K562 (cell line): ENCODE measurements around the gene RNF138. TPM values are rescaled to one million over a fixed set of nuclear protein-coding genes. Genes with fewer than 3 reads are reported as not detected.

Experiments used
- ATAC-seq: fragments of 200-7000 bp; cut with Tn5 transposase; 3 replicates; pipeline ENCODE4 v1.9.1; 2020; ENCODE audit warnings: moderate library complexity
- BruUV-seq: library from RNA; stranded (reverse); fragments of 400-500 nt; replicated peaks from 2 replicates; lab custom pipeline; 2021; lab: Mats Ljungman, UMichigan
- CTCF ChIA-PET: fragments of 300-600 bp; formaldehyde crosslinking; extraction: SDS; loops from one replicate; lab custom pipeline; 2021; ENCODE audit warnings: low intra/inter-chr PET ratio; lab: Yijun Ruan, JAX
- POLR2A ChIA-PET: fragments of 300-600, 350-650 bp; sonication (Branson Sonifier 250); formaldehyde crosslinking; extraction: SDS; loops from one replicate; lab custom pipeline; 2021; ENCODE audit warnings: antibody characterized with exemption, inconsistent platforms; lab: Yijun Ruan, JAX
- DNase-seq, 4 experiments: peaks; one replicate each; pipeline versions ENCODE4 v3.0.0 to v3.0.0-alpha.2; 2011 to 2018; ENCODE audit warnings: low spot score in 3 of 4, mixed read lengths in 3 of 4; ENCODE audit errors: extremely low read depth in 1 of 4
- FAIRE-seq: peaks from 2 replicates; lab custom pipeline; 2011; peaks lifted over from hg19 to GRCh38; lab: Jason Lieb, UNC
- H2AFZ ChIP-seq: 2 replicates; pipeline ENCODE4 v1.6.0; 2011; ENCODE audit warnings: low read depth, low read length, control low read depth, inconsistent platforms
- H3K27ac ChIP-seq: fragments of 200-600 bp; 3 replicates; pipeline ENCODE4 v1.8.0; 2011; ENCODE audit warnings: low read depth, mild to moderate bottlenecking, control low read depth, inconsistent platforms, low read length, moderate library complexity, mixed read lengths; ENCODE audit errors: extremely low read depth
- H3K27me3 ChIP-seq, 2 experiments: fragments of 300-600 bp in 1 of 2; 2 replicates in 1 of 2; 3 replicates in 1 of 2; pipeline versions ENCODE4 v1.6.0 to v1.8.0; 2011; ENCODE audit warnings: inconsistent platforms in 2 of 2, low read length in 2 of 2, mild to moderate bottlenecking in 1 of 2, mixed read lengths in 1 of 2, moderate library complexity in 1 of 2; ENCODE audit not compliant: control insufficient read depth in 2 of 2, insufficient read depth in 2 of 2
- H3K36me3 ChIP-seq: fragments of 300-600 bp; 3 replicates; pipeline ENCODE4 v1.8.0; 2011; ENCODE audit warnings: mild to moderate bottlenecking, low read length, inconsistent platforms; ENCODE audit not compliant: control insufficient read depth, insufficient read depth
- H3K4me1 ChIP-seq, 2 experiments: fragments of 200-600 bp in 1 of 2; replicated peaks in 1 of 2; 2 replicates in 1 of 2; 3 replicates in 1 of 2; pipeline versions ENCODE4 v1.5.1 to v1.8.0; 2011; ENCODE audit warnings: inconsistent platforms in 2 of 2, low read length in 2 of 2, mild to moderate bottlenecking in 1 of 2, mixed read lengths in 1 of 2, moderate library complexity in 1 of 2; ENCODE audit not compliant: control insufficient read depth in 2 of 2, insufficient read depth in 2 of 2
- H3K4me2 ChIP-seq: 2 replicates; pipeline ENCODE4 v1.6.1; 2011; ENCODE audit warnings: low read length, control low read depth, inconsistent platforms, mixed read lengths; ENCODE audit not compliant: insufficient read depth
- H3K4me3 ChIP-seq: fragments of 200-600 bp; sonication (generic), shearing (Covaris generic); 2 replicates; pipeline ENCODE4 v1.5.1; 2016; ENCODE audit warnings: control low read depth, inconsistent platforms
- H3K79me2 ChIP-seq: fragments of 200-600 bp; 3 replicates; pipeline ENCODE4 v1.8.0; 2011; ENCODE audit warnings: low read length, inconsistent platforms; ENCODE audit not compliant: control insufficient read depth, insufficient read depth
- H3K9ac ChIP-seq, 2 experiments: 2 replicates each; pipeline versions ENCODE4 v1.6.0 to v1.6.1; 2011; ENCODE audit warnings: low read depth in 2 of 2, low read length in 2 of 2, control low read depth in 1 of 2, inconsistent platforms in 1 of 2, mild to moderate bottlenecking in 1 of 2, mixed read lengths in 1 of 2; ENCODE audit not compliant: insufficient read depth in 1 of 2
- H3K9me1 ChIP-seq: one replicate; pipeline ENCODE4 v1.6.0; 2011; ENCODE audit warnings: inconsistent platforms, mild to moderate bottlenecking, low read length, moderate library complexity; ENCODE audit not compliant: control insufficient read depth, insufficient read depth
- H3K9me3 ChIP-seq: replicated peaks from 2 replicates; pipeline ENCODE4 v1.5.1; 2011; ENCODE audit warnings: low read depth, low read length, inconsistent platforms; ENCODE audit not compliant: control insufficient read depth, insufficient read depth
- H4K20me1 ChIP-seq: replicated peaks from 2 replicates; pipeline ENCODE4 v1.6.1; 2011; ENCODE audit warnings: low read length, inconsistent platforms, mixed read lengths; ENCODE audit not compliant: control insufficient read depth, insufficient read depth
- ETS2 ChIP-seq: IDR thresholded peaks from 2 replicates; pipeline ENCODE4 v1.6.1; 2016; ENCODE audit warnings: borderline replicate concordance, missing genetic modification characterization, mild to moderate bottlenecking, moderate library complexity, missing compliant biosample characterization; ENCODE audit not compliant: poor library complexity, severe bottlenecking
- GTF2B ChIP-seq: IDR thresholded peaks from 2 replicates; pipeline ENCODE4 v1.6.1; 2011; ENCODE audit not compliant: insufficient read length; ENCODE audit errors: extremely low read depth
- HLTF ChIP-seq: fragments of 450-650 bp; IDR thresholded peaks from 2 replicates; pipeline ENCODE4 v1.6.1; 2016
- KAT7 ChIP-seq: sonication (generic); formaldehyde crosslinking; IDR thresholded peaks from 2 replicates; pipeline ENCODE4 v1.8.0; 2022; ENCODE audit warnings: missing genetic modification reagents, mild to moderate bottlenecking, borderline replicate concordance
- NCOA6 ChIP-seq: fragments of 450-650 bp; IDR thresholded peaks from 2 replicates; pipeline ENCODE4 v1.6.1; 2017; ENCODE audit warnings: mild to moderate bottlenecking
- NELFE ChIP-seq: IDR thresholded peaks from 2 replicates; pipeline ENCODE4 v1.6.1; 2011; ENCODE audit warnings: mild to moderate bottlenecking; ENCODE audit not compliant: insufficient read depth, insufficient read length
- THRAP3 ChIP-seq: fragments of 450-650 bp; IDR thresholded peaks from 2 replicates; pipeline ENCODE4 v1.6.1; 2016; ENCODE audit warnings: mild to moderate bottlenecking, inconsistent platforms, borderline replicate concordance
- U2AF1 ChIP-seq: fragments of 200-400 bp; formaldehyde crosslinking; optimal IDR thresholded peaks from 2 replicates; pipeline ENCODE3; 2017; ENCODE audit warnings: mild to moderate bottlenecking, low read depth, low read length, moderate library complexity
- XRCC3 ChIP-seq: fragments of 450-650 bp; IDR thresholded peaks from 2 replicates; pipeline ENCODE4 v1.6.1; 2017; ENCODE audit warnings: mild to moderate bottlenecking, moderate library complexity
- ZEB2 ChIP-seq: fragments of 450-650 bp; IDR thresholded peaks from 2 replicates; pipeline ENCODE4 v1.6.1; 2016
- ZSCAN29 ChIP-seq: fragments of 450-650 bp; IDR thresholded peaks from 2 replicates; pipeline ENCODE4 v1.6.1; 2017
- WGBS: fragments of 100-300 bp; shearing (Covaris generic); methylation state at CpG from one replicate; pipeline ENCODE4 v1.1.6; 2016; ENCODE audit warnings: low coverage, mixed read lengths; ENCODE audit not compliant: insufficient coverage; ENCODE audit errors: missing lambda C conversion rate; 5-methylcytosine and 5-hydroxymethylcytosine counted together
- in situ Hi-C: fragments of 300-500 bp; cut with MboI; formaldehyde crosslinking; loops from 4 replicates; pipeline ENCODE4 v1.15.0; 2018; ENCODE audit warnings: inconsistent platforms, mixed read lengths
- intact Hi-C: fragments of 100-400 bp; cut with micrococcal nuclease; formaldehyde crosslinking; loops from 2 replicates; pipeline ENCODE4 v1.14.2; 2022
- polyA plus RNA-seq, 8 experiments: library from polyadenylated mRNA; depleted of rRNA in 4 of 8; stranded (reverse) in 5 of 8; unstranded in 3 of 8; fragments of >200 nt; fragmentation: Nextera tagmentation in 2 of 8; fragmentation: Illumina TruSeq in 1 of 8; extraction: Ambion mirVana in 2 of 8; extraction: Trizol in 1 of 8; gene quantifications; 2 replicates each; pipeline versions ENCODE4 v1.2.1 to v1.2.3, GENCODE V29; 2011 to 2014; ENCODE audit warnings: inconsistent platforms in 1 of 8, missing spikeins in 1 of 8
- total RNA-seq, 7 experiments: library from RNA; depleted of rRNA in 6 of 7; stranded (reverse); fragments of >200 nt in 6 of 7; fragmentation: Illumina TruSeq in 2 of 7; extraction: Trizol in 2 of 7; gene quantifications; 2 replicates each; pipeline versions ENCODE4 v1.2.1 to v1.2.3, GENCODE V29; 2011 to 2021; ENCODE audit warnings: low replicate concordance in 1 of 7
- TF ChIP-seq, protein P1 (sequence below): fragments of 150-350 bp; IDR thresholded peaks from 2 replicates; pipeline ENCODE4 v1.6.1; 2014; ENCODE audit warnings: low read depth, mild to moderate bottlenecking, low read length, borderline replicate concordance

RNF138 gene
- total and polyA plus RNA-seq, 9 of the 15 experiments (the other 6 are each of a cell fraction or from before 2014, with no cell fraction given), result 47.6 to 100 (median 62.5) TPM

DNA sequence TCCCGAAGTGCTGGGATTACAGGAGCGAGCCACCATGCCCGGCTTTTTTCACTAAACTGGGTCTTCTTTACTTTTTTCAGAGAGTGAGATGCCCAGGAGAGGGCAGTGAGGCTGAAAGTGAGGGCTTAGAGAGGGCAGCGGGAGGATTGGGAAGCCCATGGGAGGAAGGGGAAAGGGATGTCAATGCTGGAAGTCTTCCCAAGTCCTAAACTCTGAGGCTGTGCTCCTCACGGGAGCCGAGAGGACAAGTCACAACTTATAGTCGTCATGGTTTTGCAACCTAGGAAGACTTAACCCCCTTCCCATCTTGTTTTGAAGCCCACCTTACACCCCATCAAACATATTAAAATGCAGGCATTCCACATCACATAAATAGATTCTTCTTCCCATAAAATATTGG is 83.0 kb downstream of the RNF138 start:
- DNase-seq (no peak), FAIRE-seq (no peak), ATAC-seq (no peak)
- ChIA-PET POLR2A (no interaction called here), CTCF (no interaction called here)
- in situ Hi-C loops, result no loop called here
- no peaks in the 10 kb centered on the region for H3K4me1 ChIP-seq
- no peaks in the 10 kb centered on the region for H4K20me1 ChIP-seq
- no peak for TF ChIP-seq ETS2
- TF ChIP-seq ZEB2, result no peak
- TF ChIP-seq U2AF1, result no peak
- TF ChIP-seq KAT7, result no peak
- TF ChIP-seq HLTF, result no peak
- H3K4me3 ChIP-seq, result no peak overlapping the region
- no peak overlapping the region for H3K9ac ChIP-seq
- H3K9me3 ChIP-seq, result no peaks in the 10 kb centered on the region
- BruUV-seq, result no TSS peak
- intact Hi-C loops, result no loop called here
- no peak overlapping the region for H3K4me2 ChIP-seq
- H3K9me1 ChIP-seq, result no peaks in the 10 kb centered on the region
- no peak overlapping the region for H2AFZ ChIP-seq
- H3K79me2 ChIP-seq, result no peaks in the 10 kb centered on the region
- H3K36me3 ChIP-seq, result no peaks in the 10 kb centered on the region
- no peaks in the 10 kb centered on the region for H3K27me3 ChIP-seq
- 0% methylated on average over 7 of the region's 7 CpGs for WGBS
- H3K27ac ChIP-seq, result no peak overlapping the region

DNA sequence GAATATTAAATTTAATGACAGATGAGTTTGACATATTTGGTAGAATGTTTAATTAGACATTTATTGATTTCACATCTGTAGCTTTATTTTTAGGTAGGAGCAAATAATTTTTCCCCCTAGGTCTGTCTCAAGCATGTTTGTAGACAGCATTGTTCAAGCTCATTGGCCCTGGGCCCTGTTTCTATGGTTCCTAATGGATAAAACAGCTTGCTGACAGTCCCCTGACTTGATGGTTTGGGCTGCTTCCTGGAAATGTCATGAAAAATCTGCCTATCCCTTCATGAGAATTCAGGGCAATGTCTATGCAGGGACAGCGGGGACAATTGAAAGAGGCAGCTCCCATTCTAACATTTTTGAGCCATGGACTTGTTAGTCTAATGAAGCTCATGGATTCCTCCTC is 83.6 kb downstream of the RNF138 start:
- ChIA-PET POLR2A (interaction anchor here (1.0 kb wide), 1 partner anchor 10 kb away, joined by 3 read pairs; no protein-coding TSS in a partner anchor), CTCF (no interaction called here)
- FAIRE-seq, result no peak
- TF ChIP-seq THRAP3 (no peak), NCOA6 (no peak), NELFE (no peak), XRCC3 (no peak), ZSCAN29 (no peak), GTF2B (no peak)
- TF ChIP-seq, protein P1, sequence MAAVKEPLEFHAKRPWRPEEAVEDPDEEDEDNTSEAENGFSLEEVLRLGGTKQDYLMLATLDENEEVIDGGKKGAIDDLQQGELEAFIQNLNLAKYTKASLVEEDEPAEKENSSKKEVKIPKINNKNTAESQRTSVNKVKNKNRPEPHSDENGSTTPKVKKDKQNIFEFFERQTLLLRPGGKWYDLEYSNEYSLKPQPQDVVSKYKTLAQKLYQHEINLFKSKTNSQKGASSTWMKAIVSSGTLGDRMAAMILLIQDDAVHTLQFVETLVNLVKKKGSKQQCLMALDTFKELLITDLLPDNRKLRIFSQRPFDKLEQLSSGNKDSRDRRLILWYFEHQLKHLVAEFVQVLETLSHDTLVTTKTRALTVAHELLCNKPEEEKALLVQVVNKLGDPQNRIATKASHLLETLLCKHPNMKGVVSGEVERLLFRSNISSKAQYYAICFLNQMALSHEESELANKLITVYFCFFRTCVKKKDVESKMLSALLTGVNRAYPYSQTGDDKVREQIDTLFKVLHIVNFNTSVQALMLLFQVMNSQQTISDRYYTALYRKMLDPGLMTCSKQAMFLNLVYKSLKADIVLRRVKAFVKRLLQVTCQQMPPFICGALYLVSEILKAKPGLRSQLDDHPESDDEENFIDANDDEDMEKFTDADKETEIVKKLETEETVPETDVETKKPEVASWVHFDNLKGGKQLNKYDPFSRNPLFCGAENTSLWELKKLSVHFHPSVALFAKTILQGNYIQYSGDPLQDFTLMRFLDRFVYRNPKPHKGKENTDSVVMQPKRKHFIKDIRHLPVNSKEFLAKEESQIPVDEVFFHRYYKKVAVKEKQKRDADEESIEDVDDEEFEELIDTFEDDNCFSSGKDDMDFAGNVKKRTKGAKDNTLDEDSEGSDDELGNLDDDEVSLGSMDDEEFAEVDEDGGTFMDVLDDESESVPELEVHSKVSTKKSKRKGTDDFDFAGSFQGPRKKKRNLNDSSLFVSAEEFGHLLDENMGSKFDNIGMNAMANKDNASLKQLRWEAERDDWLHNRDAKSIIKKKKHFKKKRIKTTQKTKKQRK, result no peak

More for the DNA sequence above, 83.6 kb downstream of the RNF138 start:
- 0% methylated on average over 1 of the region's 1 CpG for WGBS
- H3K27me3 ChIP-seq, result no peaks in the 10 kb centered on the region
- no peak overlapping the region for H3K4me2 ChIP-seq
- H3K9me3 ChIP-seq, result no peaks in the 10 kb centered on the region
- no peak overlapping the region for H3K4me3 ChIP-seq
- H4K20me1 ChIP-seq, result no peaks in the 10 kb centered on the region
- no TSS peak for BruUV-seq
- no peak overlapping the region for H3K9ac ChIP-seq
- H3K9me1 ChIP-seq, result no peaks in the 10 kb centered on the region
- H3K27ac ChIP-seq, result no peak overlapping the region
- H3K4me1 ChIP-seq, result no peaks in the 10 kb centered on the region
- in situ Hi-C loops (no loop called here), intact Hi-C loops (no loop called here)
- no peaks in the 10 kb centered on the region for H3K36me3 ChIP-seq
- no peak for DNase-seq
- no peak overlapping the region for H2AFZ ChIP-seq
- no peak for ATAC-seq
- no peaks in the 10 kb centered on the region for H3K79me2 ChIP-seq
